ENCODE data around the gene TMEM245. TPM values are rescaled to one million over a fixed set of nuclear protein-coding genes. Genes with fewer than 3 reads are reported as not detected.

Gene TMEM245
- total RNA-seq, 1 experiment from 2014 or later = 54.0 TPM

DNA sequence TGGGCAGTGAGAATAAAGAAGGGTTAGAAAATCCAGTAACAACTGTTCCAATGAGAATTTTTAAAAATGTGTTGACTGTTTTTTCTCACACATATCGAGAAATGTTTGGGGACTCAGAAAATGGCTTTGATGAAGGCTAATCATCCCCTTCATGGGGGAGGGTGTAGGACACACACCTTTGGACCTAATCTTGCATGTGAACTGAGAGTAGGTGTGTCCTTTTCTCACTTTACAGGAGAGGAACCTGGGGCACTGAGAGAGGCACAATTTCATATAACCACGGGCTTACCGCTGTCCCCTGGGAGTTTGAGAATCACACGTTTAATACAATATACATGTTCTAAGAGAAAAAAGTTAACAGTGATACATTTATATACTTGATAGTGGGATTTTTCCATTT is 30.0 kb upstream of the TMEM245 start:
- Histone ChIP-seq H3K36me3 (ENCODE audit: control insufficient read depth, insufficient read depth, low read length) (no peaks in the 10 kb centered on the region), H3K27ac (ENCODE audit: low read length) (no peak overlapping the region), H3K9me3 (ENCODE audit: control insufficient read depth, insufficient read depth, low read depth, low read length) (no peaks in the 10 kb centered on the region), H3K4me3 (ENCODE audit: low read depth in 2 of 2, low read length in 2 of 2) (no peak overlapping the region), H3K27me3 (ENCODE audit: control insufficient read depth, insufficient read depth, low read length) (no peaks in the 10 kb centered on the region), H3K4me1 (ENCODE audit: control insufficient read depth, insufficient read depth, low read length) (no peaks in the 10 kb centered on the region)
- ATAC-seq = no peak
- BruUV-seq (replicated peaks) = no TSS peak
- intact Hi-C loops (cut with micrococcal nuclease; ENCODE audit: unreplicated experiment) = no loop called here
- TF ChIP-seq SIN3A (IDR thresholded peaks at IDR 0.05; ENCODE audit: borderline replicate concordance, insufficient read depth, low read depth, low read length) (no peak), TCF7L2 (IDR thresholded peaks at IDR 0.05; ENCODE audit: low read depth, low read length) (no peak), CTCF (IDR thresholded peaks at IDR 0.05) (no peak), POLR2AphosphoS5 (IDR thresholded peaks at IDR 0.05; ENCODE audit: low read depth, low read length) (no peak)
- TF ChIP-seq, protein P1, sequence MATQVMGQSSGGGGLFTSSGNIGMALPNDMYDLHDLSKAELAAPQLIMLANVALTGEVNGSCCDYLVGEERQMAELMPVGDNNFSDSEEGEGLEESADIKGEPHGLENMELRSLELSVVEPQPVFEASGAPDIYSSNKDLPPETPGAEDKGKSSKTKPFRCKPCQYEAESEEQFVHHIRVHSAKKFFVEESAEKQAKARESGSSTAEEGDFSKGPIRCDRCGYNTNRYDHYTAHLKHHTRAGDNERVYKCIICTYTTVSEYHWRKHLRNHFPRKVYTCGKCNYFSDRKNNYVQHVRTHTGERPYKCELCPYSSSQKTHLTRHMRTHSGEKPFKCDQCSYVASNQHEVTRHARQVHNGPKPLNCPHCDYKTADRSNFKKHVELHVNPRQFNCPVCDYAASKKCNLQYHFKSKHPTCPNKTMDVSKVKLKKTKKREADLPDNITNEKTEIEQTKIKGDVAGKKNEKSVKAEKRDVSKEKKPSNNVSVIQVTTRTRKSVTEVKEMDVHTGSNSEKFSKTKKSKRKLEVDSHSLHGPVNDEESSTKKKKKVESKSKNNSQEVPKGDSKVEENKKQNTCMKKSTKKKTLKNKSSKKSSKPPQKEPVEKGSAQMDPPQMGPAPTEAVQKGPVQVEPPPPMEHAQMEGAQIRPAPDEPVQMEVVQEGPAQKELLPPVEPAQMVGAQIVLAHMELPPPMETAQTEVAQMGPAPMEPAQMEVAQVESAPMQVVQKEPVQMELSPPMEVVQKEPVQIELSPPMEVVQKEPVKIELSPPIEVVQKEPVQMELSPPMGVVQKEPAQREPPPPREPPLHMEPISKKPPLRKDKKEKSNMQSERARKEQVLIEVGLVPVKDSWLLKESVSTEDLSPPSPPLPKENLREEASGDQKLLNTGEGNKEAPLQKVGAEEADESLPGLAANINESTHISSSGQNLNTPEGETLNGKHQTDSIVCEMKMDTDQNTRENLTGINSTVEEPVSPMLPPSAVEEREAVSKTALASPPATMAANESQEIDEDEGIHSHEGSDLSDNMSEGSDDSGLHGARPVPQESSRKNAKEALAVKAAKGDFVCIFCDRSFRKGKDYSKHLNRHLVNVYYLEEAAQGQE (IDR thresholded peaks at IDR 0.05; ENCODE audit: insufficient read depth in 1 of 2, low read depth in 2 of 2, low read length in 1 of 2) = no peak
- DNase-seq (ENCODE audit: low read depth, low spot score) = no peak
- POLR2A ChIA-PET = no interaction called here
- CTCF ChIA-PET = no interaction called here
- in situ Hi-C loops (cut with HindIII; ENCODE audit: low pct_unique_long_range_greater_than_20kb, low sequenced_read_pairs) = no loop called here

DNA sequence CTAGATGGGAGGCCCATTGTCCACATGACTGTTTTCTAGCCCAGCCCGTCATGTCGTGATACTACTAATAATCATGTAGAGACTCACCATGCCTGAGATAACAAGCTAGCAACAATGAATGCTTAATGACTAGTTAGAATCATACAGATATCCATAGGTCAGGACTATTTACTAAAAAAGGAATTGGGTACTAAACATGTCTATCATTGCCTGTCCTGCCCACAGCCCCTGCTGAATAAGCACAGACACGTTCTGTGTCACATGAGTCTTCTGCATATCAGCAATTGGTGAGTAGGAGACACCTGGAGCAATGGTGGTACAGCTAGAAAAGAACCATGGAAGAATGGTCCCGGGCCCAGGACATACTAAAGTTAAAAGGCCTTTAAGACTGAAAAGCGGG is 29.3 kb upstream of the TMEM245 start:
- ChIA-PET CTCF (no interaction called here), POLR2A (no interaction called here)
- Histone ChIP-seq H3K27ac (ENCODE audit: low read length) (no peak overlapping the region), H3K4me3 (ENCODE audit: low read depth in 2 of 2, low read length in 2 of 2) (no peak overlapping the region), H3K36me3 (ENCODE audit: control insufficient read depth, insufficient read depth, low read length) (no peaks in the 10 kb centered on the region), H3K4me1 (ENCODE audit: control insufficient read depth, insufficient read depth, low read length) (no peaks in the 10 kb centered on the region), H3K9me3 (ENCODE audit: control insufficient read depth, insufficient read depth, low read depth, low read length) (no peaks in the 10 kb centered on the region), H3K27me3 (ENCODE audit: control insufficient read depth, insufficient read depth, low read length) (no peaks in the 10 kb centered on the region)
- ATAC-seq = no peak
- DNase-seq (ENCODE audit: low read depth, low spot score) = no peak
- in situ Hi-C loops (cut with HindIII; ENCODE audit: low pct_unique_long_range_greater_than_20kb, low sequenced_read_pairs) = no loop called here
- intact Hi-C loops (cut with micrococcal nuclease; ENCODE audit: unreplicated experiment) = no loop called here
- no TSS peak for BruUV-seq (replicated peaks)
- TF ChIP-seq, protein P1 (IDR thresholded peaks at IDR 0.05; ENCODE audit: insufficient read depth in 1 of 2, low read depth in 2 of 2, low read length in 1 of 2) = no peak
- TF ChIP-seq POLR2AphosphoS5 (IDR thresholded peaks at IDR 0.05; ENCODE audit: low read depth, low read length) = no peak
- no peak for TF ChIP-seq SIN3A (IDR thresholded peaks at IDR 0.05; ENCODE audit: borderline replicate concordance, insufficient read depth, low read depth, low read length)
- TF ChIP-seq CTCF (IDR thresholded peaks at IDR 0.05) = no peak
- TF ChIP-seq TCF7L2 (IDR thresholded peaks at IDR 0.05; ENCODE audit: low read depth, low read length) = no peak

Data from Panc1 (cell line).